HL-60/S4 treated with retinoic acid at 250 ng/mL for 4 days and 3 days (cell line): ENCODE measurements around the gene FGL2.
"Not testable (repeated sequence)": the region's sequence is repeated elsewhere in the genome, so short reads cannot be mapped to it uniquely, and the experiment has no call there.

ENCODE experiments used
- in situ Hi-C: fragments of 300-500 bp; cut with MboI; formaldehyde crosslinking; loops from 2 replicates; pipeline ENCODE4 v1.7.0; 2022; ENCODE audit warnings: low sequenced_read_pairs

FGL2 gene

GRCh38 chr7:77217474-77218185, 18.0 kb upstream of the FGL2 start:
- in situ Hi-C loops, result no loop called here

DNA sequence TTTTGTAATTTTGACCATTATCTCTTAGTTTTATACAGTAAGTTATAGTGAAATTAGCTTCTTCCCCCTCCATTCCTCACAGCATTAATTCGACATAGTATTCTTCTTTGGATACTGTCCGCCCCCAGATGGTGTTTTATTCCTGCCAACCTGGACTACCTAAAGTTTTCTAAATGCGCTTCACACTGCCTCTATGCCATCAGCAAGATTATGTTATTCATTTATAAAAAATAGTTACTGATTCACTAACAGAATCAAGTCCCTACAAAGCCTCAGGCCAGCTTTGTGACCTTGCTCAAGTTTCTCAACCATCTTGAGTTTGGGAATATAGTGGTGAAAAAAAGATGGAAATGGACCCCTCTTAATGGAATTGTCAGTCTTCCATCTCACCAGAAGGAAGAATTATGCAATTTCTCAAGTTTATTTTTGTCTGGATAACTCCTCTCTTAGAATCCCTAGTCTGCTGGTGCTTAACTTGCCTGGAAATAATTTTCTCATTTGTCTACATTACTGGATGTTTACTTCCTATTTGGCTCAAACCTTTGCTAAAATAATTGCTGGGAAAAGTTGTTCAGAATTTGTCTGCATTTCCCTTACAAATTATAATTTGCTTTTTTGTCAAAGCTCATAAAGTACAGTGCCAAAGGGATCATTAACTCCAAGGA, 16.7 kb upstream of the FGL2 start:
- in situ Hi-C loops, result no loop called here

DNA sequence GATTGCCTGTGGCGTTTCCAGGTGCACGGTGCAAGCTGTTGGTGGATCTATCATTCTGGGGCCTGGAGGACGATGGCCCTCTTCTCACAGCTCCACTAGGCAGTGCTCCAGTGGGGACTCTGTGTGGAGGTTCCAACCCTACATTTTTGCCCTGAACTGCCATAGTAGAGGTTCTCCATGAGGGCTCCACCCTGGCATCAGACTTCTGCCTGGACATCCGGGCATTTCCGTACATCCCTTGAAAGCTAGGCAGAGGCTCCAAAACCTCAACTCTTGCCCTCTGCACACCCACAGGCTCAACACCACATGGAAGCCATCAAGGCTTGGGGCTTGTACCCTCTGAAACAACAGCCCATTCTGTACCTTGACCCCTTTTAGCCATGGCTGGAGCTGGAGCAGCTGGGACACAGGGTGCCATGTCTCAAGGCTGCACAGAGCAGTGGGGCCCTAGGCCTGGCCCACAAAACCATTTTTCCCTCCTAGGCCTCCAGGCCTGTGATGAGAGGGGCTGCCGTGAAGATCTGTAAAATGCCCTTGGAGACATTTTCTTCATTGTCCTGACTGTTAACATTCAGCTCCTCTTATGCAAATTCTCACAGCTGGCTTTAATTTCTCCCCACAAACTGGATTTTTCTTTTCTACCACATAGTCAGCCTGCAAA, 10.0 kb upstream of the FGL2 start:
- in situ Hi-C loops, result no loop called here

- in situ Hi-C loops, result no loop called here
These were observed 8.8 kb upstream of the FGL2 start for GRCh38 chr7:77208416-77208815.

DNA sequence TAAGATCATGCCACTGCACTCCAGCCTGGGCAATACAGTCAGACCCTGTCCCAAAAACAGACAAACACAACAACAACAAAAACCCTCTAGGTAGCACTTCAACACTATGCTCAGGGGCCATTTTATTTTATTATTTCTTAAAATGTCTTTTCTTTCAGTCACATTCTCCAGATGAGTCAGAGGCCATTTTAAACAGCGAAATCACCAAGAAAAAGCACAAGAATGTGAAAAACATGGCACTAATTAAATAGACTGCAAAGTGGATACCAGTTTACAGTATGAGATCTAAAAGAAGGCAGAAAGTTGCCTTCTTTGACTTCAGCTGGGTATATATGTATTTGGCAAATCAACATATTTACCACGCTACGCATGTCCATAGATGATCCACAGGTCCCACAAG, 6.1 kb upstream of the FGL2 start:
- in situ Hi-C loops, result no loop called here

- in situ Hi-C loops, result no loop called here
These were observed 2.9 kb upstream of the FGL2 start for GRCh38 chr7:77202481-77202976.

DNA sequence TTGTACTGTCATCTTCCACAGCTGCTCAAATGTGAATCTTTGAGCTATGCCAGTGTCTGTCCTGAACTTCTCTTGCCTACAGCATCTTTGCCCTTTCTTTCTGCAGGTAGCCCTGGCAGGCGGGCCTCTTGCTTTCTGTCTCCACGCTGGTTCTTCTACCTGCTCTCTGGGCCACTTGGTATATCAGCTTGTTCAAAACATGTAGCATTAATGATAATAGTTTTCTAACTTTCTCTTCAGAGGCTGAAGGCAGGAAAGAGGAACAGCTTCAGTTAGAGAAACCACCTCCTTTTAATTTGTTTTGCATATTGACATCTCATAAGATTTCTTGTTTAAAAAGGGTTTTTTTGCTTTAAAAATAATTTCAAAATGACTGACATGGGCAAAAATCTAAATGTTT, 923 bp upstream of the FGL2 start:
- in situ Hi-C loops, result no loop called here

GRCh38 chr7:77197141-77197540, 2.5 kb downstream of the FGL2 start:
- in situ Hi-C loops, result no loop called here

DNA sequence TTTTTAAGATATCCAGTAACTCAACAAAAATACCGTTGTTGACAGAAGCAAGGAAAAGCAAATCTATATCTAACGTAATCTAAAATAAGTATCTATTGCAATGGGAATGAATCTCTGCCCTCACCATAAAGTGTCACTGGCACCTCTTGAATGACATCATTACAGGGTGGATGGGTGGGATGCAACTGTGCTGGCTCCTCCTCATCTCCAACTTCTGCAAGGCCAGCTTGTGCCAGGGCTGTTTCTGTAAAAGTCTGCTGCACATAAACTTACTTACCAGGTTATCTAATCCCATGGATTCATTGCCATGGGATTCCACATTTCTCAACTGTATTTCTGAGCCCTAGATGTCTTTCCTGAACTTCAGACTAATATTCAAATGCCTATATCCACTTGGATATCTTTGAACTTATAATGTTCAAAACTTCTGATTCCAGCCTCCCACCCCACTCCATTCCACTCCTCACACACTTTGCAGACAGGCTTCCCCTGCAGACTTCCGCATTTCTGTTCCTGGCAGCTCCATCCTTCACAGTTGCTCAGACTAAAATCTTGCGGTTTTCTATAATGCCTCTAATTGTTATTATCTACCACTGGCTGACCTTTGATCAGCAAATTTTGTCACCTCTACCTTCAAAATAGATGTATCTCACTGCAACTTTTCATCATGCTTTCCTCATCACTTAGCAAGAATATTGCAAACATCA, 10.7 kb downstream of the FGL2 start:
- in situ Hi-C loops, result no loop called here

DNA sequence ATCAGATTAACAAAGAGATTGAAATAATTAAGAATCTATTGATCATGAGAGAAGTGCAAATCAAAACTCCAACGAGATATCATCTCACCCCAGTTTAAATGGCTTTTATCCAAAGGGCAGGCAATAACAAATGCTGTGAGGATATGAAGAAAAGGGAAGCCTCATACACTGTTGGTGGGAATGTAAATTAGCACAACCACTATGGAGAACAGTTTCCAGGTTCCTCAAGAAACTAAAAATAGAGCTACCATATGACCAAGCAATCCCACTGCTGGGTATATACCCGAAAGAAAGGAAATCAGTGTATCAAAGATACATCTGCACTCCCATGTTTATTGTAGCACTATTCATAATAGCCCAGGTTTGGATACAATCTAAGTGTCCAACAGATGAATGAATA, 13.8 kb downstream of the FGL2 start:
- in situ Hi-C loops, result no loop called here

DNA sequence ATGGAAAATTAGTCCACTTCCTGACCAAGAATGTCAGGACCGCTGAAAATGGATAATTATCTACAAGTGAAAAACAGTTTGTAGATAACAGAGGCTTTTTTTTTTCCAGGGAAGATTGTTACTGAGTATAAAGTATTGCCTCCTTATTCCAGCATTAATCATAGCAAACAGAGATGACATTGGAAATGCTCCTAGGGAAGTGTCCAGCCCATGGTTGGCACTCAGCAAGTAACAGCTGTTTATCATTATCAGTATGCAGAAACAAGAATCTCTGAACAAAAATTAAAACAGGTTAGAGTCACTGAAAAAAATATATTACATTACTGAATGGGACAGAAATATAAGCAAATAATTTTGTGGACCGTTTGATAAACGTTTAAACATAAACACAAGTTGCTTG, 14.6 kb downstream of the FGL2 start:
- in situ Hi-C loops, result no loop called here

DNA sequence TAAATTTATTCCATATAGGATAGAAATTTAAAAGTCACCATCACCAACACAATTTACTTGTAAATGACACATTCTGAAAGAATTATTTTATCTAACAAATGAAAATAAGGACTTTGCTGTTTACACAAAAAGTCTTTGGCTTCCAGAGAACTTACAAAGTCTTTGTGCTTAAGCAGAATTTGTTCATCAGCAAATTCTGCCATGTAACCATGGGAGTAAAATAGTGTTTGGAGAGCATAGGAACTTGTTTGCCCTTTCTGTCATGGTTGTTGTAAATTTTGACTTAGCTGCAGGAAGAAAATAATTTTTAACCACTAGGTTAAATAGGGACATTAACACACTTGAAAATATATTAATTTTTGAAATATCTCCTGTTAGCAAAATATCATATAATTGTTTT, 15.2 kb downstream of the FGL2 start:
- in situ Hi-C loops, result no loop called here

GRCh38 chr7:77182261-77182660, 17.4 kb downstream of the FGL2 start:
- in situ Hi-C loops, result no loop called here

GRCh38 chr7:77181734-77182133, 17.9 kb downstream of the FGL2 start:
- in situ Hi-C loops, result no loop called here

DNA sequence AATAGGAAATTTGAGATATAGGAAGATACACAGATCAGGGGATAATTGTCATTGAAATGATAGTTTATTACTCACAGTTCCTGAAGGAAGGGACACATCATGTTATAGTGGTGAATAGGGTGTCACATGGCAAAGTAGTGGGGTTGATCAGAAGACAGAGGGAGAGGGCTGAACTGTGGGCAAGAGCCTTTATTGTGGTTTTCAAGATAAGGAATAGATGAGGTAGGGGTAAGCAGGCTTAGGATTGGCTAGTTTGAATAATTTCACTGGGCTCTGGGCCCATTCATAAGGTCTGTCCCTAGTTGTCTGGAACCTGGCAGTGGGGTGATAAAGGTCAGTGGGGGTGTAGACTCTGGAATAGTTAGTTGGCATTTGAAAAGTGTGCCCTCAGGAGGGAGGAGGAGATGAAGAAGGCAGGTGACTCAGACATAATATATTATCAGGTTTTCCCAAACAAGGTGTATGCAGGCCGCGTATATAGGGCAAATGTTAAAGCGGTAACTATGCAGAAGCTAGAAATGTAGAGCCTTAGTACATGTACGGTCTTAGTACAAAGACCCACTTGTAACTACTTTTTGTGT, 18.5 kb downstream of the FGL2 start:
- in situ Hi-C loops, result no loop called here

DNA sequence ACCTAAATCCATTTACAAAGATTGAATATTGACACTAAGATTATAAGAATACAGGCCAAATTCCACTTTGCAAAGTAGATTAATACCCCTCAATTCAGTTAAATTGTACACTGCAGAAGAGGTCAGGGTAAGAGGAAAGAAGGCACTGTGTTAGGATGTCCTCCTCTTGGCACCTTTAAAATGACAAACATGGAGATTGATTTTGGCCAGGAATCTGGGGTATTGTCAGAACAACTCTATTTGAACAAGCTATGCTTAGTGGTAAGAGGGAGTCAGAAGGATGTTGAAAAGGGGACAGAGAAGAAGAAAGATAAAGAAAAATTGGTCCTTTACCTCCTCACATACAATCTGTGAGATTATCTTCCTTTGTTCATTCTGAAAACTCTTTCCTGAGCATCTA, 21.6 kb downstream of the FGL2 start:
- in situ Hi-C loops, result not testable (repeated sequence)

DNA sequence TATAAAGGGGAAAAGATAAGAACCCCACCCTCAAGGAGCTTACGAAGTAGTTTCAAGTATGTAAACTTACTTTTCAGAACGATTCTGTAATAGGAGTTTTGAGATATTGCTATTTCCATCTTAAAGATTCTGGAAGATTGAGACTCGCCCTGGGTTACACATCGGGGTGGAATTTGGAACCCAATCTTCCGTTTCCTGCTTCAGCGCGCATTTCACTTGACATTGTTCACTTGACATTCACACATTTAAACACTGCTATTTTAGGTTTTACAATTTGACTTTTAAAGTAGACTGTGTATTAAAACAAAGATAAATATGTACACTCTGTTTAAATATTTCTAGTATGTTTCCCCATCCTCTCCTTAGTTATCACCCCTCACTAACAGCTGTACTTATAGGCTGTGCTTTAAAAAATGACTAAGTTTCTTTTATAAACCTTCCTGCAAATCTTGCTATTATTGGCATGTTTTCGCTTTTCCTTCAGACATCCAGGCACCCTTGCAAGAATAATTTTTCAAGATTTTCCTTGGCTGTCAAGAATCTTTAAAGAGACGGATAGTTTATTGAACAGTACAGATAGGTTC, 22.2 kb downstream of the FGL2 start:
- in situ Hi-C loops, result not testable (repeated sequence)

GRCh38 chr7:77175274-77175800, 24.3 kb downstream of the FGL2 start:
- in situ Hi-C loops, result not testable (repeated sequence)

DNA sequence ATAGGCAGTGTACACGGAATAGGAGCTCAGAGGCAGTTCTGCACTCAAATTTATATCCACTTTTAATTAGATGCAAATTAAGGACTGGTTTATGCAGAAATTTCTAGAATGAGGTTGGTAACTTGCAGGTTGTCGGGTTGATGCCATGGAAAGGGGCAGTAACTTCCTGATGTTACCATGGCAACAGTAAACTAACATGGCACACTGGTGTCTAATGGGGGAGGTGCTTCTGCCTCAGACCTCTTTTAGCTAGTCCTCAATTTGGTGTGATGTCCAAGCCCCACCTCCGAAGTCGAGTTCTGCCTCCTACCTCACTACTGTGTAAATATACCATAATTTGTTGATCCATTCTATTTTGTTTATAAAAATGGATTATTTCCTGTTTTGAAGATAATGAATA, 25.2 kb downstream of the FGL2 start:
- in situ Hi-C loops, result not testable (repeated sequence)

- in situ Hi-C loops, result not testable (repeated sequence)
These were observed 27.0 kb downstream of the FGL2 start for GRCh38 chr7:77172437-77173172.
